ENCODE data around the gene MMP23B. TPM values are rescaled to one million over a fixed set of nuclear protein-coding genes. Genes with fewer than 3 reads are reported as not detected.

Gene MMP23B
- polyA plus RNA-seq, 3 donors = 0.21 to 1.5 (median 0.24) TPM

DNA sequence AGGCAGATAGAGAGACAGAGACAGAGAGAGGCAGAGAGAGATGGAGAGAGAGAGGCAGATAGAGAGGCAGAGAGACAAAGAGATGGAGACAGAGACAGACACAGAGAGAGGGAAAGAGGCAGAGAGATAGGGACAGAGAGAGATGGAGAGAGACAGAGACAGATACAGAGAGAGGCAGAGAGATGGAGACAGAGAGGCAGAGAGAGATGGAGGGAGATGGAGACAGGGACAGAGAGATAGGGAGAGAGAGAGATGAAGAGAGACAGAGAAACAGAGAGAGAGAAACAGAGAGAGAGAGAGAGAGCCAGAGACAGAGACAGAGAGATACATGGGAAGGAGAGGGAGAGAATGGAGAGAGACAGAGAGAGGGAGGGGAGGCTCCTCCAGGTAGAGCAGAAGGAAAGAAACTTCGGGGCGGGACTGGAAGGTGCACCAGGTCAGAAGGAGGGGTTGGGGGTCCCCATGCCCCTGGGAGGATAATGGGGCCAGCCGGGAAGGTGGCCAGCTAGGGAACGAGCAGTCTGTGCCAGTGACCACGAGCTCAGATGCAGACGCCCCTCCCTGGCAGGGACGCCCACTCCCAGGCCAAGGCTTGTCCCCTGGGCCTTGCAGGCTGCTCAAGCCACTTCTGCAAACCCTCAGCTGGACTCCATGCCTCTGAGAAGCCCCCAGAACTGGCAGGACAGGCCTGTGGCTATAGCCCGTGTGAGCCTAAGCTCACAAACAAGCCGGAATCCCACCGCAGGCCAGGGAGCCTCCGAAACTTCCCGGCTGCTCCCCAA is 35.3 kb upstream of the MMP23B start:
- H2AFZ ChIP-seq (ENCODE audit: insufficient read depth, low read depth, low read length, poor library complexity, severe bottlenecking) = no peak overlapping the region
- H3K4me3 ChIP-seq (replicated peaks in 1 of 3; ENCODE audit: low read depth in 2 of 3, low read length in 3 of 3) = no peak overlapping the region
- 49% methylated on average over 12 of the region's 12 CpGs for WGBS (ENCODE audit: insufficient coverage)
- peaks cover 0 to 2% (median 0%) of the 10 kb centered on the region in 7 donors for H3K9me3 Mint-ChIP-seq
- no peaks in the 10 kb centered on the region for H3K36me3 ChIP-seq (replicated peaks in 1 of 2; ENCODE audit: control insufficient read depth in 1 of 2, insufficient read depth in 2 of 2, low read length in 2 of 2)
- peaks cover 25 to 39% of the 10 kb centered on the region in 2 donors for H3K4me1 ChIP-seq (ENCODE audit: control insufficient read depth in 1 of 2, insufficient read depth in 2 of 2, low read length in 2 of 2)
- H3K27ac ChIP-seq (ENCODE audit: low read depth in 1 of 2, low read length in 2 of 2) = no peak overlapping the region
- H3K27ac Mint-ChIP-seq = no peak overlapping the region
- no peak overlapping the region for H3K4me3 Mint-ChIP-seq
- no peak overlapping the region for H3K9ac ChIP-seq (ENCODE audit: insufficient read depth, low read length, poor library complexity, severe bottlenecking)
- H3K4me1 Mint-ChIP-seq = peaks cover 19% of the 10 kb centered on the region
- H3K36me3 Mint-ChIP-seq = no peaks in the 10 kb centered on the region
- H3K9me3 ChIP-seq (replicated peaks in 1 of 2; ENCODE audit: control insufficient read depth in 1 of 2, insufficient read depth in 1 of 2, low read length in 2 of 2) = no peaks in the 10 kb centered on the region
- TF ChIP-seq, protein P1, sequence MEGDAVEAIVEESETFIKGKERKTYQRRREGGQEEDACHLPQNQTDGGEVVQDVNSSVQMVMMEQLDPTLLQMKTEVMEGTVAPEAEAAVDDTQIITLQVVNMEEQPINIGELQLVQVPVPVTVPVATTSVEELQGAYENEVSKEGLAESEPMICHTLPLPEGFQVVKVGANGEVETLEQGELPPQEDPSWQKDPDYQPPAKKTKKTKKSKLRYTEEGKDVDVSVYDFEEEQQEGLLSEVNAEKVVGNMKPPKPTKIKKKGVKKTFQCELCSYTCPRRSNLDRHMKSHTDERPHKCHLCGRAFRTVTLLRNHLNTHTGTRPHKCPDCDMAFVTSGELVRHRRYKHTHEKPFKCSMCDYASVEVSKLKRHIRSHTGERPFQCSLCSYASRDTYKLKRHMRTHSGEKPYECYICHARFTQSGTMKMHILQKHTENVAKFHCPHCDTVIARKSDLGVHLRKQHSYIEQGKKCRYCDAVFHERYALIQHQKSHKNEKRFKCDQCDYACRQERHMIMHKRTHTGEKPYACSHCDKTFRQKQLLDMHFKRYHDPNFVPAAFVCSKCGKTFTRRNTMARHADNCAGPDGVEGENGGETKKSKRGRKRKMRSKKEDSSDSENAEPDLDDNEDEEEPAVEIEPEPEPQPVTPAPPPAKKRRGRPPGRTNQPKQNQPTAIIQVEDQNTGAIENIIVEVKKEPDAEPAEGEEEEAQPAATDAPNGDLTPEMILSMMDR (IDR thresholded peaks at IDR 0.05) = no peak
- no peaks in the 10 kb centered on the region for H3K79me2 ChIP-seq (ENCODE audit: insufficient read depth, low read length)
- no peaks in the 10 kb centered on the region for H4K20me1 ChIP-seq (ENCODE audit: insufficient read depth, low read length)
- peaks cover 0 to 26% of the 10 kb centered on the region in 2 donors for H3K27me3 ChIP-seq (ENCODE audit: control insufficient read depth in 2 of 2, insufficient read depth in 2 of 2, low read length in 2 of 2)
- peaks cover 10 to 17% (median 11%) of the 10 kb centered on the region in 3 donors for H3K27me3 Mint-ChIP-seq (ENCODE audit: low read depth in 3 of 3)
- no peak overlapping the region for H3K4me2 ChIP-seq (replicated peaks; ENCODE audit: extremely low read depth, low read length, poor library complexity, severe bottlenecking)
- intact Hi-C loops (cut with micrococcal nuclease) = no loop called here
- peak in 1 of 3 donors; percentile 4 for DNase-seq

DNA sequence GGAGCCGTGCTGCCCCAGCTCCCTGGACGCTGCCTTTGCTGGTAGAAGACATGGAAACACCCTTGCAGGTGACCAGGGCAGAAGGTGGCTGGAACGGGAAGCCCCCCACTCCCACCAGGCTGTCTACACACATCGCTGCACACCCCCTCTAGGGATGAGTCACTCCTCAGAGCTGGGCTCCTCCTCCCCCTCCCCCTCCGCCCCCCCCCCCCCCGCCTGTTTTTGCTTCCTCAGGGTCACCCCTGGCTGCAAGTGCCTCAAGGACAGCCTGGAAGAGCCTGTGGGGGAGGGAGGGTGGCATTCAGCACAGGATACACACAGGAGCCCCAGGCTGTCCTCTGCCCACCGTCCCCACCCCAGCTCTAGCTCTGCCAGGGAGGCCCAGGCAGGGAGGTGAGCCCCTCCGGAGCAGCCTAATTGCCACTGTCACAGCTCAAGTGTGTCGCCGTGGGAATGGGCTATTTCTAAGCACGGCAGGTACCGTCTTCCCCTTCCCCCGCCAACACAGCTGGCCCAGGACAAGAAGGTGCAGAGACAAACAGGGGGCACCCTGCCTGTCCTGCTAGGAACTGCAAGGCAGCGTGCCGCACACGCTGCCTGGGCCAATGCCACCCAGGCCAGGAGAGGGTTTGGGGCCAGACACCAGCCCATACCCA is 34.6 kb upstream of the MMP23B start:
- Histone ChIP-seq H3K9ac (ENCODE audit: insufficient read depth, low read length, poor library complexity, severe bottlenecking) (no peak overlapping the region), H3K27me3 (ENCODE audit: control insufficient read depth in 2 of 2, insufficient read depth in 2 of 2, low read length in 2 of 2) (peaks cover 0 to 26% of the 10 kb centered on the region in 2 donors), H3K36me3 (replicated peaks in 1 of 2; ENCODE audit: control insufficient read depth in 1 of 2, insufficient read depth in 2 of 2, low read length in 2 of 2) (no peaks in the 10 kb centered on the region), H2AFZ (ENCODE audit: insufficient read depth, low read depth, low read length, poor library complexity, severe bottlenecking) (no peak overlapping the region), H3K9me3 (replicated peaks in 1 of 2; ENCODE audit: control insufficient read depth in 1 of 2, insufficient read depth in 1 of 2, low read length in 2 of 2) (no peaks in the 10 kb centered on the region), H4K20me1 (ENCODE audit: insufficient read depth, low read length) (no peaks in the 10 kb centered on the region), H3K4me1 (ENCODE audit: control insufficient read depth in 1 of 2, insufficient read depth in 2 of 2, low read length in 2 of 2) (peaks cover 33 to 46% of the 10 kb centered on the region in 2 donors), H3K27ac (ENCODE audit: low read depth in 1 of 2, low read length in 2 of 2) (no peak overlapping the region), H3K4me2 (replicated peaks; ENCODE audit: extremely low read depth, low read length, poor library complexity, severe bottlenecking) (no peak overlapping the region), H3K4me3 (replicated peaks in 1 of 3; ENCODE audit: low read depth in 2 of 3, low read length in 3 of 3) (no peak overlapping the region), H3K79me2 (ENCODE audit: insufficient read depth, low read length) (no peaks in the 10 kb centered on the region)
- 39% methylated on average over 8 of the region's 16 CpGs for WGBS (ENCODE audit: insufficient coverage)
- Mint-ChIP-seq H3K4me3 (peak overlapping the region in 1 of 2 donors; percentile 61), H3K4me1 (peaks cover 26% of the 10 kb centered on the region), H3K27me3 (ENCODE audit: low read depth in 3 of 3) (peaks cover 10 to 17% (median 11%) of the 10 kb centered on the region in 3 donors), H3K36me3 (no peaks in the 10 kb centered on the region), H3K9me3 (peaks cover 0 to 2% (median 0%) of the 10 kb centered on the region in 7 donors), H3K27ac (no peak overlapping the region)
- peak in 1 of 3 donors; percentile 26 for DNase-seq
- TF ChIP-seq, protein P1 (IDR thresholded peaks at IDR 0.05) = no peak
- intact Hi-C loops (cut with micrococcal nuclease) = no loop called here

All from CD14-positive monocyte (primary cell).